ENCODE data around the gene PCSK6.

DNA sequence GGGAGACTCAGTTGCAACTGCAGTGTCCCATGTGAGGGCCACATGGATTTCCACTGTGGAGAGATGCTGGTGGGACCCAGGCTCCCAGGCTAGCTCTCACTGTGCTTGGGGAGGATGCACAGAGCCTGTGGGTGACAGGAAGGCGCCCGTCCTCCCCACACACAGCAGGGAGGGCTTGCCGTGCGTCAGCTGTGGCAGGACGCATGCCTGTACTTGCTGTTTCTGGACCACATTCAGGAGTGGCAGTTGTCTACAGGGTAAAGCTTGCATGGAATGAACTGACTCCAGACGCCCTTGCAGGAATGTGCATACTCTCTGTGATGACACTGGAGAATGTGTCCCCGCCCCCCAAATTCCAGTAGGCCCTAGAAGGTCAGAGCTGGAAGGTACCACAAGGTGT lies 130.6 kb downstream of the PCSK6 start:
- TF ChIP-seq, protein P1, sequence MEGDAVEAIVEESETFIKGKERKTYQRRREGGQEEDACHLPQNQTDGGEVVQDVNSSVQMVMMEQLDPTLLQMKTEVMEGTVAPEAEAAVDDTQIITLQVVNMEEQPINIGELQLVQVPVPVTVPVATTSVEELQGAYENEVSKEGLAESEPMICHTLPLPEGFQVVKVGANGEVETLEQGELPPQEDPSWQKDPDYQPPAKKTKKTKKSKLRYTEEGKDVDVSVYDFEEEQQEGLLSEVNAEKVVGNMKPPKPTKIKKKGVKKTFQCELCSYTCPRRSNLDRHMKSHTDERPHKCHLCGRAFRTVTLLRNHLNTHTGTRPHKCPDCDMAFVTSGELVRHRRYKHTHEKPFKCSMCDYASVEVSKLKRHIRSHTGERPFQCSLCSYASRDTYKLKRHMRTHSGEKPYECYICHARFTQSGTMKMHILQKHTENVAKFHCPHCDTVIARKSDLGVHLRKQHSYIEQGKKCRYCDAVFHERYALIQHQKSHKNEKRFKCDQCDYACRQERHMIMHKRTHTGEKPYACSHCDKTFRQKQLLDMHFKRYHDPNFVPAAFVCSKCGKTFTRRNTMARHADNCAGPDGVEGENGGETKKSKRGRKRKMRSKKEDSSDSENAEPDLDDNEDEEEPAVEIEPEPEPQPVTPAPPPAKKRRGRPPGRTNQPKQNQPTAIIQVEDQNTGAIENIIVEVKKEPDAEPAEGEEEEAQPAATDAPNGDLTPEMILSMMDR (IDR thresholded peaks at IDR 0.05; ENCODE audit: poor library complexity, severe bottlenecking), result no peak
- TF ChIP-seq EP300 (conservative IDR thresholded peaks at IDR 0.05; ENCODE audit: poor library complexity, severe bottlenecking) (no peak), MXI1 (conservative IDR thresholded peaks at IDR 0.05; ENCODE audit: poor library complexity, severe bottlenecking) (no peak), POLR2AphosphoS5 (IDR thresholded peaks at IDR 0.05) (no peak), EZH2 (IDR thresholded peaks at IDR 0.05; ENCODE audit: borderline replicate concordance, insufficient read depth, low read length, poor library complexity, severe bottlenecking) (no peak), SMC3 (conservative IDR thresholded peaks at IDR 0.05; ENCODE audit: poor library complexity) (no peak), TAF1 (IDR thresholded peaks at IDR 0.05; ENCODE audit: low read depth) (no peak)
- TF ChIP-seq, protein P2, sequence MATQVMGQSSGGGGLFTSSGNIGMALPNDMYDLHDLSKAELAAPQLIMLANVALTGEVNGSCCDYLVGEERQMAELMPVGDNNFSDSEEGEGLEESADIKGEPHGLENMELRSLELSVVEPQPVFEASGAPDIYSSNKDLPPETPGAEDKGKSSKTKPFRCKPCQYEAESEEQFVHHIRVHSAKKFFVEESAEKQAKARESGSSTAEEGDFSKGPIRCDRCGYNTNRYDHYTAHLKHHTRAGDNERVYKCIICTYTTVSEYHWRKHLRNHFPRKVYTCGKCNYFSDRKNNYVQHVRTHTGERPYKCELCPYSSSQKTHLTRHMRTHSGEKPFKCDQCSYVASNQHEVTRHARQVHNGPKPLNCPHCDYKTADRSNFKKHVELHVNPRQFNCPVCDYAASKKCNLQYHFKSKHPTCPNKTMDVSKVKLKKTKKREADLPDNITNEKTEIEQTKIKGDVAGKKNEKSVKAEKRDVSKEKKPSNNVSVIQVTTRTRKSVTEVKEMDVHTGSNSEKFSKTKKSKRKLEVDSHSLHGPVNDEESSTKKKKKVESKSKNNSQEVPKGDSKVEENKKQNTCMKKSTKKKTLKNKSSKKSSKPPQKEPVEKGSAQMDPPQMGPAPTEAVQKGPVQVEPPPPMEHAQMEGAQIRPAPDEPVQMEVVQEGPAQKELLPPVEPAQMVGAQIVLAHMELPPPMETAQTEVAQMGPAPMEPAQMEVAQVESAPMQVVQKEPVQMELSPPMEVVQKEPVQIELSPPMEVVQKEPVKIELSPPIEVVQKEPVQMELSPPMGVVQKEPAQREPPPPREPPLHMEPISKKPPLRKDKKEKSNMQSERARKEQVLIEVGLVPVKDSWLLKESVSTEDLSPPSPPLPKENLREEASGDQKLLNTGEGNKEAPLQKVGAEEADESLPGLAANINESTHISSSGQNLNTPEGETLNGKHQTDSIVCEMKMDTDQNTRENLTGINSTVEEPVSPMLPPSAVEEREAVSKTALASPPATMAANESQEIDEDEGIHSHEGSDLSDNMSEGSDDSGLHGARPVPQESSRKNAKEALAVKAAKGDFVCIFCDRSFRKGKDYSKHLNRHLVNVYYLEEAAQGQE (IDR thresholded peaks at IDR 0.05; ENCODE audit: borderline replicate concordance), result no peak

Data from neural cell (in vitro differentiated cells).